HepG2 (cell line): Measurements from ENCODE around the gene SLC48A1. TPM values are rescaled to one million over a fixed set of nuclear protein-coding genes. Genes with fewer than 3 reads are reported as not detected.

Experiments used
- ATAC-seq: fragments of 200-7000 bp; cut with Tn5 transposase; 3 replicates; pipeline ENCODE4 v1.9.1; 2020; ENCODE audit warnings: mild to moderate bottlenecking, moderate library complexity
- BruUV-seq: library from RNA; stranded (reverse); fragments of 400-500 nt; replicated peaks from 2 replicates; lab custom pipeline; 2021; lab: Mats Ljungman, UMichigan
- CTCF ChIA-PET: fragments of 300-600 bp; formaldehyde crosslinking; extraction: SDS; loops from one replicate; lab custom pipeline; 2021; ENCODE audit warnings: low total read pairs, inconsistent platforms, low intra/inter-chr PET ratio; lab: Yijun Ruan, JAX
- POLR2A ChIA-PET: fragments of 350-600 bp; sonication (Branson Sonifier 250); formaldehyde crosslinking; loops from one replicate; lab custom pipeline; 2020; ENCODE audit warnings: antibody characterized with exemption, inconsistent platforms; lab: Yijun Ruan, JAX
- DNase-seq: peaks from one replicate; pipeline ENCODE4 v3.0.0-alpha.2; 2015; ENCODE audit warnings: low spot score
- FAIRE-seq: peaks from 3 replicates; lab custom pipeline; 2011; peaks lifted over from hg19 to GRCh38; lab: Jason Lieb, UNC
- H2AFZ ChIP-seq: one replicate; pipeline ENCODE4 v1.6.1; 2011; ENCODE audit warnings: low read length, inconsistent platforms
- H3K27ac ChIP-seq: fragments of 300-600 bp; 3 replicates; pipeline ENCODE4 v1.8.0; 2011; ENCODE audit warnings: mixed run types, mild to moderate bottlenecking, mixed read lengths, low read length, inconsistent platforms; ENCODE audit not compliant: insufficient read depth; ENCODE audit errors: extremely low read length
- H3K27me3 ChIP-seq, 2 experiments: fragments of 200-600 bp in 1 of 2; 2 replicates in 1 of 2; 3 replicates in 1 of 2; pipeline versions ENCODE4 v1.6.0 to v1.8.0; 2011; ENCODE audit warnings: low read length in 2 of 2, mild to moderate bottlenecking in 2 of 2, moderate library complexity in 2 of 2, inconsistent platforms in 1 of 2; ENCODE audit not compliant: insufficient read depth in 2 of 2, control insufficient read depth in 1 of 2
- H3K36me3 ChIP-seq, 2 experiments: fragments of 200-600 bp in 1 of 2; replicated peaks in 1 of 2; 2 replicates in 1 of 2; 3 replicates in 1 of 2; pipeline versions ENCODE4 v1.5.1 to v1.8.0; 2011; ENCODE audit warnings: low read length in 2 of 2, inconsistent platforms in 1 of 2; ENCODE audit not compliant: insufficient read depth in 2 of 2, control insufficient read depth in 1 of 2
- H3K4me1 ChIP-seq: 2 replicates; pipeline ENCODE4 v1.5.1; 2012; ENCODE audit warnings: low read length, inconsistent platforms; ENCODE audit not compliant: insufficient read depth
- H3K4me2 ChIP-seq: 2 replicates; pipeline ENCODE4 v1.6.0; 2011; ENCODE audit warnings: low read depth, low read length, inconsistent platforms
- H3K4me3 ChIP-seq, 3 experiments: fragments of 200-600 bp in 1 of 3; sonication (generic), shearing (Covaris generic) in 1 of 3; replicated peaks in 1 of 3; 2 replicates each; pipeline ENCODE4 v1.5.1; 2011 to 2016; ENCODE audit warnings: low read length in 3 of 3, inconsistent platforms in 2 of 3, low read depth in 2 of 3, mild to moderate bottlenecking in 2 of 3, control low read depth in 1 of 3, mixed read lengths in 1 of 3; ENCODE audit not compliant: insufficient read depth in 1 of 3
- H3K79me2 ChIP-seq: one replicate; pipeline ENCODE4 v1.6.1; 2011; ENCODE audit warnings: low read length, inconsistent platforms; ENCODE audit not compliant: insufficient read depth
- H3K9ac ChIP-seq: 2 replicates; pipeline ENCODE4 v1.6.0; 2011; ENCODE audit warnings: mild to moderate bottlenecking, low read depth, low read length, inconsistent platforms; ENCODE audit not compliant: insufficient read depth
- H3K9me3 ChIP-seq: 2 replicates; pipeline ENCODE4 v1.5.1; 2012; ENCODE audit warnings: mild to moderate bottlenecking, low read length
- H4K20me1 ChIP-seq: 2 replicates; pipeline ENCODE4 v1.6.0; 2011; ENCODE audit warnings: inconsistent platforms, mild to moderate bottlenecking, low read length, moderate library complexity; ENCODE audit not compliant: insufficient read depth
- ADNP ChIP-seq: sonication (generic); formaldehyde crosslinking; IDR thresholded peaks from 2 replicates; pipeline ENCODE4 v1.4.0; 2020; ENCODE audit warnings: missing genetic modification reagents
- MAFK ChIP-seq, 2 experiments: IDR thresholded peaks in 1 of 2; conservative IDR thresholded peaks in 1 of 2; 2 replicates each; pipeline ENCODE4 v1.6.1; 2011; ENCODE audit warnings: improper control_type of control experiment in 2 of 2, low read length in 2 of 2
- POGK ChIP-seq: sonication (generic); formaldehyde crosslinking; conservative IDR thresholded peaks from 2 replicates; pipeline ENCODE4 v1.8.0; 2022; ENCODE audit warnings: mild to moderate bottlenecking, moderate library complexity, missing genetic modification reagents
- RFX3 ChIP-seq: IDR thresholded peaks from 2 replicates; pipeline ENCODE4 v1.6.1; 2016; ENCODE audit warnings: missing biosample characterization, missing genetic modification reagents
- SMARCE1 ChIP-seq: fragments of 450-650 bp; IDR thresholded peaks from 2 replicates; pipeline ENCODE4 v1.6.1; 2017; ENCODE audit warnings: borderline replicate concordance
- ZNF468 ChIP-seq: sonication (generic); formaldehyde crosslinking; IDR thresholded peaks from 2 replicates; pipeline ENCODE4 v1.8.0; 2022; ENCODE audit warnings: mild to moderate bottlenecking, moderate library complexity, missing genetic modification reagents
- ZNF672 ChIP-seq: sonication (generic); formaldehyde crosslinking; IDR thresholded peaks from 2 replicates; pipeline ENCODE4 v1.8.1; 2022; ENCODE audit warnings: missing genetic modification reagents
- WGBS: methylation state at CpG from one replicate; pipeline ENCODE4 v1.1.6; 2017; ENCODE audit warnings: low lambda C conversion rate; 5-methylcytosine and 5-hydroxymethylcytosine counted together
- in situ Hi-C: cut with HindIII; loops from 2 replicates; pipeline ENCODE4 v1.10.0; 2017; ENCODE audit warnings: low pct_unique_long_range_greater_than_20kb; ENCODE audit not compliant: extremely low pct_ligation_motif_present
- intact Hi-C: fragments of 100-400 bp; cut with micrococcal nuclease; formaldehyde crosslinking; loops from one replicate; pipeline ENCODE4 v1.10.0; 2022; ENCODE audit not compliant: unreplicated experiment
- polyA plus RNA-seq, 8 experiments: library from polyadenylated mRNA; depleted of rRNA in 3 of 8; stranded (reverse) in 7 of 8; unstranded in 1 of 8; fragments of >200 nt; fragmentation: Illumina TruSeq in 4 of 8; extraction: Trizol in 4 of 8; gene quantifications; 2 replicates each; pipeline versions ENCODE4 v1.2.1 to v1.2.3, GENCODE V29; 2011 to 2016; ENCODE audit warnings: low read depth in 4 of 8, missing spikeins in 1 of 8, mixed read lengths in 1 of 8; ENCODE audit not compliant: insufficient read depth in 1 of 8
- total RNA-seq, 5 experiments: library from RNA; depleted of rRNA; stranded (reverse); fragments of >200 nt; fragmentation: Illumina TruSeq; extraction: Trizol; gene quantifications; 2 replicates each; pipeline ENCODE4 v1.2.3, GENCODE V29; 2016; ENCODE audit warnings: low read depth in 1 of 5

Gene SLC48A1
- total and polyA plus RNA-seq, 2 of the 13 experiments (the other 11 are each of a cell fraction or from before 2014, with no cell fraction given) = 2.2 to 3.7 TPM

GRCh38 chr12:47801170-47801903 is 28.3 kb downstream of the SLC48A1 start:
- FAIRE-seq (no peak), ATAC-seq (peak; percentile 33; the same call in 2 of the 3 replicates), DNase-seq (no peak)
- WGBS = 77% methylated on average over 6 of the region's 7 CpGs
- Histone ChIP-seq H3K9me3 (no peaks in the 10 kb centered on the region), H3K79me2 (no peaks in the 10 kb centered on the region), H3K4me1 (no peaks in the 10 kb centered on the region), H3K4me3 (no peak overlapping the region), H3K36me3 (peaks cover 0 to 2% of the 10 kb centered on the region in 2 experiments; a peak in 2 of 5 replicates), H3K4me2 (no peak overlapping the region), H3K27ac (no peak overlapping the region), H3K9ac (no peak overlapping the region), H3K27me3 (no peaks in the 10 kb centered on the region), H2AFZ (no peak overlapping the region), H4K20me1 (no peaks in the 10 kb centered on the region)
- in situ Hi-C loops (no loop called here), intact Hi-C loops (loop anchor here (1.0 kb wide), 1 partner anchor 36 kb away; no protein-coding TSS in a partner anchor)
- ChIA-PET POLR2A (no interaction called here), CTCF (interaction anchor here (1.5 kb wide), 1 partner anchor 37 kb away, joined by 3 read pairs; no protein-coding TSS in a partner anchor)
- no TSS peak for BruUV-seq
- TF ChIP-seq POGK (CRISPR knock-in tag) = no peak
- TF ChIP-seq ADNP (CRISPR knock-in tag) = no peak
- no peak for TF ChIP-seq MAFK (conservative IDR thresholded peaks at IDR 0.05 in 1 of 2, IDR thresholded peaks at IDR 0.05 in 1 of 2; ENCODE audit: low read length in 2 of 2)
- no peak for TF ChIP-seq ZNF468 (CRISPR knock-in tag)
- TF ChIP-seq RFX3 (CRISPR knock-in tag) = no peak
- TF ChIP-seq SMARCE1 = no peak
- no peak for TF ChIP-seq ZNF672 (CRISPR knock-in tag)
